ENCODE measurements around the gene SLC38A4. TPM values are rescaled to one million over a fixed set of nuclear protein-coding genes. Genes with fewer than 3 reads are reported as not detected.
"Not testable (repeated sequence)": the region's sequence is repeated elsewhere in the genome, so short reads cannot be mapped to it uniquely, and the experiment has no call there.

The SLC38A4 gene
- total RNA-seq, 2 donors from 2014 or later, result 0.14 TPM; not detected in 1

DNA sequence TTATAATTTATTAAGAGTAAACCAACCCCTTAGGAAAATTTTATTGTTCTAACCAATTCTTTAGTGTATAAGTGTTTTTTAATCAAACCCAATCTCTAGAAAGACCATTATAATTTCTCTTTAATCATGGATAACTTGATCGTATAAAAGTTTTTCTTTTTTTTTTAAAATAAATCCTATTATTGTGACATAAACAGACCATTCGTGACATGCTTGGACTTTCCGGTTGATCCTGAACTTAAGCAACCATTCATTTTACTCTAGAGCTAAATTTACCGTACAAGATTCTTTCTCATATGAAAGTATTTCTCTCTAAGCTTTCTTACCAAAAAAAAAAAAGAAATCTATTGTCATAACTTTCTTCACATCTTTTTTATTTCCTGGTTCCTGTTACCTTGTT, 32.6 kb upstream of the SLC38A4 start:
- Histone ChIP-seq H3K4me3 (no peak overlapping the region), H3K36me3 (no peaks in the 10 kb centered on the region), H3K27me3 (replicated peaks; ENCODE audit: insufficient read depth) (no peaks in the 10 kb centered on the region), H3K9me3 (no peaks in the 10 kb centered on the region), H3K27ac (no peak overlapping the region), H3K4me1 (ENCODE audit: control insufficient read depth in 1 of 2, low read depth in 2 of 2) (no peaks in the 10 kb centered on the region)
- DNase-seq (ENCODE audit: low spot score), result no peak
- no peak for ATAC-seq (ENCODE audit: insufficient number of reproducible peaks, low FRiP score, low read depth)
- no peak for TF ChIP-seq CTCF (IDR thresholded peaks at IDR 0.05)

DNA sequence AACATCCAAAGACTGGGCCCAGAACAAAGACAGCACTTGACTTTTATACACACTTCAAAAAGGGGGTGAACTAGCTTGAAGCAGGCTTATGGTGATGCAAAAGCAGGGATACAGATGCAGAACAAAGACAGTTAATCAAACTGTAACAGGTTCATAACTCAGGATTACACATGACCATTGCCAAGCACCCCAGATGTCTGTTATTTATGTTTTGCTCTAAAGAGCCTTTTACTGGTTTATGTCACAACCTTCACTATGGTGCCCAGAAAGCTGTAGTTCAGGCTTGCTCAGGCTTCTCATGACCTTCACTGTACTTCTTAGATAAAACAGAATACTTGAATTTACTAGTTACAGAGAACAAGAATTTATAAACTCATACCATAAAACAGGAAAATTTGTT, 31.7 kb upstream of the SLC38A4 start:
- no peak for ATAC-seq (ENCODE audit: insufficient number of reproducible peaks, low FRiP score, low read depth)
- no peaks in the 10 kb centered on the region for H3K27me3 ChIP-seq (replicated peaks; ENCODE audit: insufficient read depth)
- no peak for DNase-seq (ENCODE audit: low spot score)
- no peaks in the 10 kb centered on the region for H3K9me3 ChIP-seq
- TF ChIP-seq CTCF (IDR thresholded peaks at IDR 0.05), result no peak
- no peaks in the 10 kb centered on the region for H3K4me1 ChIP-seq (ENCODE audit: control insufficient read depth in 1 of 2, low read depth in 2 of 2)
- no peak overlapping the region for H3K4me3 ChIP-seq
- H3K27ac ChIP-seq, result no peak overlapping the region
- H3K36me3 ChIP-seq, result no peaks in the 10 kb centered on the region

DNA sequence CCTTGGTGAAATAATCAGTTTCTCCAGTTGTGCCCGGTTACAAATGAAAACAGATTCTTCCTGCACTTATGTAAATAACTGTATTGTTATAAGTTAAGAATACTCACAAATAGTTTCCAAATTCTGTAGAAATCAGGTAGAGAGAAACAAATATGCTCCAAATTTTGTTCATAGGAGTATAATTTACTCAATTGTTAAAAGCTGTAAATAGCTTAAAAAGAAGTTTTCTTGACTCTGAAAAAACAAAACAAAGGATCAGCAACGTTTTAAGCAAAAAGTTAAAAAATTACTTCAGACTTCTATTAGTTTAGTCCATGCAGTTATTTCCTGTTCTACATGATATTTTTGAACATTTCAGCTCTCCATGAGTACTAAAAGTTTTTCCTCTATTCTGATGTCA, 30.0 kb upstream of the SLC38A4 start:
- H3K27me3 ChIP-seq (replicated peaks; ENCODE audit: insufficient read depth), result no peaks in the 10 kb centered on the region
- H3K4me1 ChIP-seq (ENCODE audit: control insufficient read depth in 1 of 2, low read depth in 2 of 2), result no peaks in the 10 kb centered on the region
- H3K36me3 ChIP-seq, result no peaks in the 10 kb centered on the region
- ATAC-seq (ENCODE audit: insufficient number of reproducible peaks, low FRiP score, low read depth), result no peak
- no peak overlapping the region for H3K4me3 ChIP-seq
- TF ChIP-seq CTCF (IDR thresholded peaks at IDR 0.05), result no peak
- no peak overlapping the region for H3K27ac ChIP-seq
- DNase-seq (ENCODE audit: low spot score), result no peak
- H3K9me3 ChIP-seq, result no peaks in the 10 kb centered on the region

DNA sequence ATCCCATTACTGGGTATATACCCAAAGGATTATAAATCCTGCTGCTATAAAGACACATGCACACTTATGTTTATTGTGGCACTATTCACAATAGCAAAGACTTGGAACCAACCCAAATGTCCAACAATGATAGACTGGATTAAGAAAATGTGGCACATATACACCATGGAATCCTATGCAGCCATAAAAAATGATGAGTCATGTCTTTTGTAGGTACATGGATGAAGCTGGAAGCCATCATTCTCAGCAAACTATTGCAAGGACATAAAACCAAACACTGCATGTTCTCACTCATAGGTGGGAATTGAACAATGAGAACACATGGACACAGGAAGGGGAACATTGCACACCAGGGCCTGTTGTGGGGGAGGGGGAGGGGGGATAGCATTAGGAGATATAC, 28.4 kb upstream of the SLC38A4 start:
- not testable (repeated sequence) for H3K27me3 ChIP-seq (replicated peaks; ENCODE audit: insufficient read depth); H3K36me3 ChIP-seq; H3K9me3 ChIP-seq; H3K4me3 ChIP-seq; ATAC-seq (ENCODE audit: insufficient number of reproducible peaks, low FRiP score, low read depth); H3K4me1 ChIP-seq (ENCODE audit: control insufficient read depth in 1 of 2, low read depth in 2 of 2); H3K27ac ChIP-seq; DNase-seq (ENCODE audit: low spot score)

DNA sequence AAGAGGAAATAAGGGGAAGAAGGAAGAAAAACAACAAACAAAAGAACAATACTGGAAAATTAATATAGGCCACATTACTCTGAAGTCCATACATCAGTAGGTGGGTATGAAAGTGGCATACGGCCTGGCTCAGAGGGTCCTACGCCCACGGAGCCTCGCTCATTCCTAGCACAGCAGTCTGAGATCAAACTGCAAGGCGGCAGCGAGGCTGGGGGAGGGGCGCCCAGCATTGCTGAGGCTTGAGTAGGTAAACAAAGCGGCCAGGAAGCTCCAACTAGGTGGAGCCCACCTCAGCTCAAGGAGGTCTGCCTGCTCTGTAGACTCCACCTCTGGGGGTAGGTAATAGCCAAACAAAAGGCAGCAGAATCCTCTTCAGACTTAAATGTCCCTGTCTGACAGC, 23.0 kb upstream of the SLC38A4 start:
- H3K36me3 ChIP-seq; DNase-seq (ENCODE audit: low spot score); ATAC-seq (ENCODE audit: insufficient number of reproducible peaks, low FRiP score, low read depth); H3K4me1 ChIP-seq (ENCODE audit: control insufficient read depth in 1 of 2, low read depth in 2 of 2); H3K27me3 ChIP-seq (replicated peaks; ENCODE audit: insufficient read depth); H3K27ac ChIP-seq; H3K9me3 ChIP-seq; H3K4me3 ChIP-seq: not testable (repeated sequence)

- Histone ChIP-seq H3K4me3 (no peak overlapping the region), H3K27ac (no peak overlapping the region), H3K9me3 (no peaks in the 10 kb centered on the region), H3K36me3 (no peaks in the 10 kb centered on the region), H3K27me3 (replicated peaks; ENCODE audit: insufficient read depth) (no peaks in the 10 kb centered on the region), H3K4me1 (ENCODE audit: control insufficient read depth in 1 of 2, low read depth in 2 of 2) (no peaks in the 10 kb centered on the region)
- no peak for TF ChIP-seq CTCF (IDR thresholded peaks at IDR 0.05)
- DNase-seq (ENCODE audit: low spot score) (no peak), ATAC-seq (ENCODE audit: insufficient number of reproducible peaks, low FRiP score, low read depth) (no peak)
These were observed 21.2 kb upstream of the SLC38A4 start for GRCh38 chr12:46847001-46847400.
